AG09309 (cell line): ENCODE measurements around the gene CLDN11.

Experiments
- DNase-seq: peaks from one replicate; pipeline ENCODE4 v3.0.0-alpha.2; 2010; ENCODE audit warnings: low read depth
- H3K4me3 ChIP-seq: 2 replicates; pipeline ENCODE4 v1.5.1; 2011; ENCODE audit warnings: mild to moderate bottlenecking, low read depth, low read length, moderate library complexity; ENCODE audit not compliant: control insufficient read depth
- CTCF ChIP-seq: IDR thresholded peaks from 2 replicates; pipeline ENCODE4 v1.5.1; 2011; ENCODE audit warnings: mild to moderate bottlenecking, low read depth, low read length, inconsistent platforms; ENCODE audit not compliant: insufficient read depth, control insufficient read depth; ENCODE audit errors: missing control alignments

Gene CLDN11

GRCh38 chr3:170480111-170480510 lies 61.4 kb downstream of the CLDN11 start:
- TF ChIP-seq CTCF, result no peak
- no peak for DNase-seq
- no peak overlapping the region for H3K4me3 ChIP-seq

DNA sequence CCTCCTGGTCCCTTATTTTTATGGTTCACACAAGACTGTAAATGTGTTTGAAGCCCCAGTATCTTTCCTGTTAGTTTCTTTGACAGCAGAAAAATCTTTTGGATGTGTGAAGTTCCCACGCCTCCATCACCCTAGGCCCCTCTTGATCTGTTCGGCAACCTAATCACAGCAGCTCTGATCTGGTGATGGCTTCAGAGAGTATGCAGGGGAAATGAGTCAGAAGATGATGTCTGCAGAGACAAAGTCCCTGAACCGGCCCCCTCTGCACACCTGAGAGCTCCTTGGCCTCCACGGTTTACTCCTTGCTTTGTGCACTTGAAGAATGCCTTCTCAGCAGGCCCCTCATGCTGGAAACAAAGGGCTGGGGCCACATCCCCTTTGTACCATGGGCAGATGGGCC lies 63.5 kb downstream of the CLDN11 start:
- H3K4me3 ChIP-seq, result no peak overlapping the region
- DNase-seq, result no peak
- TF ChIP-seq CTCF, result no peak

GRCh38 chr3:170483485-170484262 lies 65.0 kb downstream of the CLDN11 start:
- TF ChIP-seq CTCF, result peak; percentile 32
- DNase-seq, result no peak
- H3K4me3 ChIP-seq, result no peak overlapping the region
